ENCODE results near the gene CARHSP1.

CARHSP1 gene

GRCh38 chr16:8864480-8865110 lies 4.2 kb downstream of the CARHSP1 start:
- Histone ChIP-seq H3K27ac (ENCODE audit: low read length) (no peak overlapping the region), H3K27me3 (ENCODE audit: control insufficient read depth, insufficient read depth, low read length) (no peaks in the 10 kb centered on the region), H3K4me1 (ENCODE audit: control insufficient read depth, insufficient read depth, low read length) (peaks cover 15% of the 10 kb centered on the region), H3K9me3 (ENCODE audit: control insufficient read depth, insufficient read depth, low read length) (no peaks in the 10 kb centered on the region), H3K4me3 (ENCODE audit: low read length) (no peak overlapping the region), H3K36me3 (ENCODE audit: control insufficient read depth, insufficient read depth, low read length) (peaks cover 5% of the 10 kb centered on the region; the same call in 1 of the 2 replicates)
- no peak for DNase-seq (ENCODE audit: low read depth, low spot score)
- no CpG with 5 or more reads among the region's 13 CpGs for WGBS (ENCODE audit: insufficient coverage, insufficient read length)

- no peak for DNase-seq (ENCODE audit: low read depth, low spot score)
- H3K9me3 ChIP-seq (ENCODE audit: control insufficient read depth, insufficient read depth, low read length) = no peaks in the 10 kb centered on the region
- WGBS (ENCODE audit: insufficient coverage, insufficient read length) = no CpG with 5 or more reads among the region's 17 CpGs
- H3K27me3 ChIP-seq (ENCODE audit: control insufficient read depth, insufficient read depth, low read length) = no peaks in the 10 kb centered on the region
- H3K36me3 ChIP-seq (ENCODE audit: control insufficient read depth, insufficient read depth, low read length) = peaks cover 11% of the 10 kb centered on the region
- H3K4me1 ChIP-seq (ENCODE audit: control insufficient read depth, insufficient read depth, low read length) = peaks cover 15% of the 10 kb centered on the region
- no peak overlapping the region for H3K4me3 ChIP-seq (ENCODE audit: low read length)
- H3K27ac ChIP-seq (ENCODE audit: low read length) = no peak overlapping the region
Measured at GRCh38 chr16:8863594-8864424, 5.0 kb downstream of the CARHSP1 start.

- Histone ChIP-seq H3K27me3 (ENCODE audit: control insufficient read depth, insufficient read depth, low read length) (no peaks in the 10 kb centered on the region), H3K4me3 (ENCODE audit: low read length) (no peak overlapping the region), H3K27ac (ENCODE audit: low read length) (no peak overlapping the region), H3K4me1 (ENCODE audit: control insufficient read depth, insufficient read depth, low read length) (peaks cover 16% of the 10 kb centered on the region), H3K36me3 (ENCODE audit: control insufficient read depth, insufficient read depth, low read length) (peaks cover 18% of the 10 kb centered on the region), H3K9me3 (ENCODE audit: control insufficient read depth, insufficient read depth, low read length) (no peaks in the 10 kb centered on the region)
- DNase-seq (ENCODE audit: low read depth, low spot score) = no peak
- no CpG with 5 or more reads among the region's 14 CpGs for WGBS (ENCODE audit: insufficient coverage, insufficient read length)
Measured at GRCh38 chr16:8862309-8863130, 6.3 kb downstream of the CARHSP1 start.

GRCh38 chr16:8861563-8862308 lies 7.1 kb downstream of the CARHSP1 start:
- Histone ChIP-seq H3K36me3 (ENCODE audit: control insufficient read depth, insufficient read depth, low read length) (peaks cover 21% of the 10 kb centered on the region), H3K4me3 (ENCODE audit: low read length) (no peak overlapping the region), H3K9me3 (ENCODE audit: control insufficient read depth, insufficient read depth, low read length) (no peaks in the 10 kb centered on the region), H3K27ac (ENCODE audit: low read length) (no peak overlapping the region), H3K4me1 (ENCODE audit: control insufficient read depth, insufficient read depth, low read length) (peaks cover 16% of the 10 kb centered on the region), H3K27me3 (ENCODE audit: control insufficient read depth, insufficient read depth, low read length) (no peaks in the 10 kb centered on the region)
- DNase-seq (ENCODE audit: low read depth, low spot score) = no peak
- no CpG with 5 or more reads among the region's 14 CpGs for WGBS (ENCODE audit: insufficient coverage, insufficient read length)

- DNase-seq (ENCODE audit: low read depth, low spot score) = no peak
- H3K9me3 ChIP-seq (ENCODE audit: control insufficient read depth, insufficient read depth, low read length) = no peaks in the 10 kb centered on the region
- WGBS (ENCODE audit: insufficient coverage, insufficient read length) = no CpG with 5 or more reads among the region's 25 CpGs
- no peak overlapping the region for H3K4me3 ChIP-seq (ENCODE audit: low read length)
- H3K27me3 ChIP-seq (ENCODE audit: control insufficient read depth, insufficient read depth, low read length) = no peaks in the 10 kb centered on the region
- H3K36me3 ChIP-seq (ENCODE audit: control insufficient read depth, insufficient read depth, low read length) = peaks cover 25% of the 10 kb centered on the region
- H3K4me1 ChIP-seq (ENCODE audit: control insufficient read depth, insufficient read depth, low read length) = peaks cover 13% of the 10 kb centered on the region
- H3K27ac ChIP-seq (ENCODE audit: low read length) = no peak overlapping the region
Measured at GRCh38 chr16:8859913-8860881, 8.6 kb downstream of the CARHSP1 start.

- Histone ChIP-seq H3K4me1 (ENCODE audit: control insufficient read depth, insufficient read depth, low read length) (peaks cover 8% of the 10 kb centered on the region), H3K9me3 (ENCODE audit: control insufficient read depth, insufficient read depth, low read length) (no peaks in the 10 kb centered on the region), H3K36me3 (ENCODE audit: control insufficient read depth, insufficient read depth, low read length) (peaks cover 32% of the 10 kb centered on the region), H3K27me3 (ENCODE audit: control insufficient read depth, insufficient read depth, low read length) (no peaks in the 10 kb centered on the region), H3K27ac (ENCODE audit: low read length) (no peak overlapping the region), H3K4me3 (ENCODE audit: low read length) (no peak overlapping the region)
- WGBS (ENCODE audit: insufficient coverage, insufficient read length) = no CpG with 5 or more reads among the region's 31 CpGs
- DNase-seq (ENCODE audit: low read depth, low spot score) = no peak
Measured at GRCh38 chr16:8858994-8859912, 9.6 kb downstream of the CARHSP1 start.

- no CpG with 5 or more reads among the region's 5 CpGs for WGBS (ENCODE audit: insufficient coverage, insufficient read length)
- H3K4me1 ChIP-seq (ENCODE audit: control insufficient read depth, insufficient read depth, low read length) = peaks cover 2% of the 10 kb centered on the region; the same call in 1 of the 2 replicates
- H3K4me3 ChIP-seq (ENCODE audit: low read length) = no peak overlapping the region
- no peaks in the 10 kb centered on the region for H3K27me3 ChIP-seq (ENCODE audit: control insufficient read depth, insufficient read depth, low read length)
- no peak overlapping the region for H3K27ac ChIP-seq (ENCODE audit: low read length)
- DNase-seq (ENCODE audit: low read depth, low spot score) = no peak
- H3K9me3 ChIP-seq (ENCODE audit: control insufficient read depth, insufficient read depth, low read length) = no peaks in the 10 kb centered on the region
- peaks cover 27% of the 10 kb centered on the region for H3K36me3 ChIP-seq (ENCODE audit: control insufficient read depth, insufficient read depth, low read length)
Measured at GRCh38 chr16:8855972-8856371, 12.8 kb downstream of the CARHSP1 start.

- Histone ChIP-seq H3K9me3 (ENCODE audit: control insufficient read depth, insufficient read depth, low read length) (no peaks in the 10 kb centered on the region), H3K27ac (ENCODE audit: low read length) (no peak overlapping the region), H3K27me3 (ENCODE audit: control insufficient read depth, insufficient read depth, low read length) (no peaks in the 10 kb centered on the region), H3K4me3 (ENCODE audit: low read length) (no peak overlapping the region), H3K36me3 (ENCODE audit: control insufficient read depth, insufficient read depth, low read length) (peaks cover 27% of the 10 kb centered on the region), H3K4me1 (ENCODE audit: control insufficient read depth, insufficient read depth, low read length) (peaks cover 2% of the 10 kb centered on the region; the same call in 1 of the 2 replicates)
- no CpG with 5 or more reads among the region's 11 CpGs for WGBS (ENCODE audit: insufficient coverage, insufficient read length)
- no peak for DNase-seq (ENCODE audit: low read depth, low spot score)
Measured at GRCh38 chr16:8855051-8855786, 13.6 kb downstream of the CARHSP1 start.
